Measurements from ENCODE around the gene SLC35A5. TPM values are rescaled to one million over a fixed set of nuclear protein-coding genes. Genes with fewer than 3 reads are reported as not detected.

Gene SLC35A5
- total and polyA plus RNA-seq, 9 of the 15 experiments (the other 6 are each of a cell fraction or from before 2014, with no cell fraction given) = 4.0 to 13.0 (median 9.7) TPM

DNA sequence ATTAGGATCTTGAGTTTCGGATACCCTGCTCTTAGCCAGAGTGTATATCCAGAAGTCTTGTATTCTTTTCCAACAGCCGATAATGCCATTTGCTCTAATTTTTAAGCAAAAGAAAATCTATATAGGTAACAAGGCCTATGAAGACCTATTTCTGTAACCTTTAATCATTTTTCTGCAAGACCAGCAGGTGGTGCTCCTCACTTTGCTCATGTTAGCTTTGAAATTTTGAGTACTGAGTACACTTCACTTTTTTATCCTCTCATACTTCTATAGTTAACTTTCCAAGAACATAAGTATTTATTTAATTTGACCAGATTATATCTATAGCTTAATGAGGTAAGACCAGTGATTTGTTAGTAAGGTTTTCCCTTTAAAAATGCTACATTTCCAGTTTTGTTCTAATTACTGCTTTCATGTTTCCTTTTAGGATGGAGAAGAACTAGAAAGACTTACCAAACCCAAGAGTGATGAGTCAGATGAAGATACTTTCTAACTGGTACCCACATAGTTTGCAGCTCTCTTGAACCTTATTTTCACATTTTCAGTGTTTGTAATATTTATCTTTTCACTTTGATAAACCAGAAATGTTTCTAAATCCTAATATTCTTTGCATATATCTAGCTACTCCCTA, 20.5 kb downstream of the SLC35A5 start:
- Histone ChIP-seq H3K4me1 (replicated peaks in 1 of 2; ENCODE audit: control insufficient read depth in 2 of 2, insufficient read depth in 2 of 2, low read length in 2 of 2) (no peaks in the 10 kb centered on the region), H3K4me3 (no peak overlapping the region), H3K9me3 (replicated peaks; ENCODE audit: control insufficient read depth, insufficient read depth, low read depth, low read length) (no peaks in the 10 kb centered on the region), H2AFZ (ENCODE audit: low read depth, low read length) (no peak overlapping the region), H3K79me2 (ENCODE audit: control insufficient read depth, insufficient read depth, low read length) (no peaks in the 10 kb centered on the region), H3K27ac (ENCODE audit: extremely low read depth, low read depth, low read length) (no peak overlapping the region), H3K36me3 (ENCODE audit: control insufficient read depth, insufficient read depth, low read length) (peaks cover 12% of the 10 kb centered on the region; the same call in 1 of the 3 replicates), H4K20me1 (replicated peaks; ENCODE audit: control insufficient read depth, insufficient read depth, low read length) (no peaks in the 10 kb centered on the region), H3K9ac (ENCODE audit: insufficient read depth in 1 of 2, low read depth in 2 of 2, low read length in 2 of 2) (no peak overlapping the region), H3K27me3 (ENCODE audit: control insufficient read depth in 2 of 2, insufficient read depth in 2 of 2, low read length in 2 of 2) (no peaks in the 10 kb centered on the region), H3K9me1 (ENCODE audit: control insufficient read depth, insufficient read depth, low read length) (no peaks in the 10 kb centered on the region), H3K4me2 (ENCODE audit: insufficient read depth, low read length) (no peak overlapping the region)
- ChIA-PET POLR2A (interaction anchor here (0.7 kb wide), 1 partner anchor 16 kb away, joined by 3 read pairs; no protein-coding TSS in a partner anchor), CTCF (ENCODE audit: low intra/inter-chr PET ratio) (interaction anchor here (1.2 to 2.1 kb wide), 4 partner anchors 60 to 705 kb away, joined by 3 to 8 read pairs (median 4); no protein-coding TSS in a partner anchor)
- ATAC-seq (peak; percentile 53; the same call in 2 of the 3 replicates), DNase-seq (ENCODE audit: extremely low read depth in 1 of 4, low spot score in 3 of 4) (peak in 3 of 4 experiments; percentile 11 to 49 (median 16)), FAIRE-seq (peak; percentile 69)
- WGBS (ENCODE audit: insufficient coverage, low coverage, missing lambda C conversion rate) = 9% methylated on average over 2 of the region's 2 CpGs
- in situ Hi-C loops (cut with MboI) = loop anchor here (25.0 kb wide), 1 partner anchor 705 kb away; no protein-coding TSS in a partner anchor
- intact Hi-C loops (cut with micrococcal nuclease) = loop anchor here (1.0 to 10.0 kb wide), 4 partner anchors 61 to 410 kb away; partner anchors contain the start of gene GTPBP8
- no TSS peak for BruUV-seq (replicated peaks)
- TF ChIP-seq CTCF (IDR thresholded peaks at IDR 0.05 in 2 of 3, conservative IDR thresholded peaks at IDR 0.05 in 1 of 3; ENCODE audit: insufficient read depth in 2 of 3, low read depth in 1 of 3, low read length in 3 of 3) = peak; percentile 30 to 72 (median 40); a peak in 5 of 6 replicates
- TF ChIP-seq RAD21 (CRISPR knock-in tag; conservative IDR thresholded peaks at IDR 0.05 in 1 of 2, IDR thresholded peaks at IDR 0.05 in 1 of 2) = peak; percentile 67 to 76
- TF ChIP-seq, protein P1, sequence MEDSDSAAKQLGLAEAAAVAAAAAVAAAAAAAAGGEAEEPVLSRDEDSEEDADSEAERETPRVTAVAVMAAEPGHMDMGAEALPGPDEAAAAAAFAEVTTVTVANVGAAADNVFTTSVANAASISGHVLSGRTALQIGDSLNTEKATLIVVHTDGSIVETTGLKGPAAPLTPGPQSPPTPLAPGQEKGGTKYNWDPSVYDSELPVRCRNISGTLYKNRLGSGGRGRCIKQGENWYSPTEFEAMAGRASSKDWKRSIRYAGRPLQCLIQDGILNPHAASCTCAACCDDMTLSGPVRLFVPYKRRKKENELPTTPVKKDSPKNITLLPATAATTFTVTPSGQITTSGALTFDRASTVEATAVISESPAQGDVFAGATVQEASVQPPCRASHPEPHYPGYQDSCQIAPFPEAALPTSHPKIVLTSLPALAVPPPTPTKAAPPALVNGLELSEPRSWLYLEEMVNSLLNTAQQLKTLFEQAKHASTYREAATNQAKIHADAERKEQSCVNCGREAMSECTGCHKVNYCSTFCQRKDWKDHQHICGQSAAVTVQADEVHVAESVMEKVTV (CRISPR knock-in tag; IDR thresholded peaks at IDR 0.05) = peak; percentile 47; the same call in 1 of the 2 replicates
- TF ChIP-seq SMC3 (conservative IDR thresholded peaks at IDR 0.05; ENCODE audit: insufficient read depth, low read depth, low read length) = 0 out of 2 replicates have a peak, but pooled peaks have one; percentile 14
- no peak for TF ChIP-seq ZNF696 (CRISPR knock-in tag; conservative IDR thresholded peaks at IDR 0.05)
- no peak for TF ChIP-seq SRSF9 (IDR thresholded peaks at IDR 0.05; ENCODE audit: borderline replicate concordance, low read depth, low read length)

Measured in K562 (cell line).